SHP77 (cell line): ENCODE measurements around the gene TAPT1.
"Not testable (repeated sequence)": the region's sequence is repeated elsewhere in the genome, so short reads cannot be mapped to it uniquely, and the experiment has no call there.

Experiments
- DNase-seq, 2 experiments: peaks; one replicate each; lab custom pipeline; 2025; lab: John Stamatoyannopoulos, UW

TAPT1 gene, protein sequence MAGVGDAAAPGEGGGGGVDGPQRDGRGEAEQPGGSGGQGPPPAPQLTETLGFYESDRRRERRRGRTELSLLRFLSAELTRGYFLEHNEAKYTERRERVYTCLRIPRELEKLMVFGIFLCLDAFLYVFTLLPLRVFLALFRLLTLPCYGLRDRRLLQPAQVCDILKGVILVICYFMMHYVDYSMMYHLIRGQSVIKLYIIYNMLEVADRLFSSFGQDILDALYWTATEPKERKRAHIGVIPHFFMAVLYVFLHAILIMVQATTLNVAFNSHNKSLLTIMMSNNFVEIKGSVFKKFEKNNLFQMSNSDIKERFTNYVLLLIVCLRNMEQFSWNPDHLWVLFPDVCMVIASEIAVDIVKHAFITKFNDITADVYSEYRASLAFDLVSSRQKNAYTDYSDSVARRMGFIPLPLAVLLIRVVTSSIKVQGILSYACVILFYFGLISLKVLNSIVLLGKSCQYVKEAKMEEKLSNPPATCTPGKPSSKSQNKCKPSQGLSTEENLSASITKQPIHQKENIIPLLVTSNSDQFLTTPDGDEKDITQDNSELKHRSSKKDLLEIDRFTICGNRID

DNA sequence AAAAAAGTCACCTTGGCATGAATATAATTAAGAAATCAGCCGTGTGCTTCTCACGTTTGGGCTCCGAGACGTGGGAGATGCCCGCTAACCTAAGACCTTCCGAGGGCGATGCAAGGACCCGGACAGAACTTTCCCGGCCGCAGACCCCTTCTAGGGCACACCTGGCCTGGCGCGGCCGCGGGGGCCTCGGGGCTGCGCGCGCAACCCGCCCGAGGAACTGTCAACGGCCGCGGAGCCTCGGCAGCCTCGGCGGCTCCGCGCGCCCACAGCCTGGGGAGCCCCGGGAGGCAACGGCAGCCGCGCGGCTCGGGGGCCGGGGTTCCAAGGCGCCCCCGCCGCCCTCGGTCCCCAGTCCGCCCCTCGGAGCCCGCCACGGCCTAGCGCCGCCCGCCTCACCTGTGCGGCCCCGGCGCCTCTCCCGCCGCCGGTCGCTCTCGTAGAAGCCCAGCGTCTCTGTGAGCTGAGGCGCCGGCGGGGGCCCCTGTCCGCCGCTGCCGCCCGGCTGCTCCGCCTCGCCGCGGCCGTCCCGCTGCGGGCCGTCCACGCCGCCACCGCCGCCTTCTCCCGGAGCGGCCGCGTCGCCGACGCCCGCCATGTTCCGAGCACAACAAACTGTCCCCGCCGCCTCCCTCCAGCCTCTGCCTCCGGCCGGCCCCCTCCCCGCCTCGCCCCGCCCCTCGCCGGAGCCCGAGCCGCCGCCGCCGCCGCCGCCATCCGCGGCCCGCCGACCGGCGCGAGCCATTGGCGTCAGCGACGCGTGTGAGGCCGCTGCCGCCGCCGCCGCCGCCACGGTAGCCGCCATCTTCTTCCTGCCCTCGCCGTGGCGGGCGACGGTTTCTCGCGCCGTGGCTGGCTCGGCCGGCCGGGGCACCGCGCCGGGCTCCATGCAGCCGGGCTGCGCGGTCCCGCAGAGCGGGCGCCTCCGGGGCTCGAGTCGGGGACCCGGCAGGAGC, at the start of gene TAPT1:
Gene TAPT1, minus strand, starts transcription at position 609 of the 953 bp plus-strand sequence. Its CDS starts 14 bp downstream, at position 595.
- peak in 1 of 2 experiments; percentile 27 for DNase-seq

DNA sequence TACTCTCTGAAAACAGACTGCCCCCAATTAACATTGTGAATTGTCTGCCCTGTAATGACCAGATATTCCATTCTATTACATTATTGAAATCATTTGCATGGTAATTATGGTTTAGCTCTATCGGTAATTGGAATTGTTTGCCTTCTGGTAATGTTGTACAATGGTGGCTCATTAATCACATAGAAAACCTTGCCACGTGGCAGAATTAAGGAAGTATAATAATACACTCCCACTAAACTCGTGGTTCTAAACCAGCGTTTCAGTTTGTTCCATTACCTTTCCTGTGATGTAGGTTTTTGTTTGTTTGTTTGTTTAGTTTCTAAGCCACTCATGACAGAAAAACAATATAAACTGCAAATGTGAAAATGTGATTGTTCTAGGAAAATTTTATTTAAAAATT, 45.1 kb upstream of the TAPT1 start:
- DNase-seq, result no peak

DNA sequence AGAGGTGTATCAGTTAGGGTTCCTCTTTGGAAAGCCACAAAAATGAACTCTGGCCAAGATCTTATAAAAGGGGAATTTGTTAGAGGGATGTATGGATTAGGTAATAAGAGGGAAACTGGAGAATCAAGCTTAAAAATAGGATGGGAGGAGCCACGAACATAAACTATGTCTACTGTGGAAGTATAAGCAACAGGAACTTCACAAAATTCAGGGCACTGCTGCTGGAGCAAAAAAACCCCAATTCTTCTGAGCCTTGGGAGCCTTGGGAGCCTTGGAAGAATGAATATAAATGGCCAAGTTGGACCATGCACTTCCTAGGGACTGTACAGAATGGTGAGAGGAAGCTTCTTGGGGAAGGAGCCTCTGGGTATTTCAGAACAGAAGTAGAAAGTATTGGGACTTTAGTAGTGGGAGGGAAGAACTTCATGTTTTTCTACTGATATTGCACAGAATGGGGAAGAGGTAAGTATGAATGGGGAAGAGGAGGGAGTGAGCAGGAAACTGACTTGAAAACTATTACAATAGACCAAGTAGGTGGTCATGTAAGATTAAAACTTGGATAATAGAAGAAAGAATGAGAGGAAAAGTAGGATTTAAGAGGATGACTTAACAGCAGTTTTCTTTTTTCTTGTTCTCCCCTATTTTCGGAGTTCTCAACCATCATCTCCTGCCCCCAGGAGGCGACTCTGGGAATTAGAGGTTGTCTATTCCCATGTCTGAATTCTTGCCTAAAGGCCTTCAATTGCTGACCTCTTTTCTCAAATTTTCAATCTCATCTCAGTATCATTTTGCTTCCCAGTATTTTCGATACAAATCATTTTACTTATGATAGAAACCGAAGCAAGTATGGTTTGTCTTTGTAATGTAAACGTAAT, 44.4 kb upstream of the TAPT1 start:
- DNase-seq, result no peak

DNA sequence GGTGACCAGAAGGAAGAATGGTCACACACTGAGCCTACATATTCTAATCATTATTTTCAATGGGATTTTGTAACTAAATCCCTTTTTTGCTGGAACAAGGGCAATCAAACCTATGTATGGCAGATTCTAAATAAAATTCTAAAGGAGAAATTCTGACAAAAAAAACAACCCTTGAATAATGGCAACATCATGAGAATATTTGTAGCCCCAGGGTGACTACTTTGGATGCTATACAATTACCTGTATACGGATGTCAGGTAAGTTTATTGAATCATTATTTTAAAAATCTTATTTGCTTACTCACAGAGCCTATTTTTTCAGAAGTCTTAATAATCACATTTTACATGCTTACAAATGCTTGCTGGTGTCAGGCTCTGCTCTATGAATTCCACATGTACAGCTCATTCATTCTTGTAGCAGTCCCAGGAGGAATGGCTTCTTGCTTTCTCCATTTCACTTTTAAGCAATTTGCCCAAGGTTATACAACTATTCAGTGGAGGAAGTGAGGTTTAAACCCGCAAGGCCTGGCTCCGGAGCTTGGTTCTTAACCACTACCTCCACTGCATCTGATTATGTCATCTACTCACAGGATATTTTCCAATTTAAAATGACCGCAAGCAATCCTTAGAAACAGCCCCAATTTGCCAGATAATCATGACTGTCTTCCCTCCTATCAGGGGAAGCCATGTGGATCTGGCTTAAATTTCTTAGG, 43.6 kb upstream of the TAPT1 start:
- DNase-seq, result not testable (repeated sequence)

DNA sequence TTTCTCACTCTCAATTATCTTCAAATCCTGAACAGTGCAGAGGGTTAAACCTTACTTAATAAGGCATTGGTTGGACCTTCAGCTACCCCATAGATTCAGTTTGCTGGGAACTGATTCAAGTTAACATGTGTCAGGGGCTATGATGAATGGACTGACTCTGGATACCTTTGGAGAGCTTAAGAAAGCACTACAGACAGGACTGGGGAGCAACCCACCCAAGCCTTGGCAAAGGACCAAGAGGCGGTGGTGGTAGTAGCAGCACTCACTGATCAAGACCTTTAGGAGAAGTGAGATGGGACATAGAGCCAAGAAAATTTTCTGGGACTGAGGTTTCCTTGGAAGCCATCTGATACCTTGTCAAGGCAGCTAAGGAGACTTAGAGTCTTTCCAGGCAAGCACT, 43.0 kb upstream of the TAPT1 start:
- DNase-seq, result no peak

DNA sequence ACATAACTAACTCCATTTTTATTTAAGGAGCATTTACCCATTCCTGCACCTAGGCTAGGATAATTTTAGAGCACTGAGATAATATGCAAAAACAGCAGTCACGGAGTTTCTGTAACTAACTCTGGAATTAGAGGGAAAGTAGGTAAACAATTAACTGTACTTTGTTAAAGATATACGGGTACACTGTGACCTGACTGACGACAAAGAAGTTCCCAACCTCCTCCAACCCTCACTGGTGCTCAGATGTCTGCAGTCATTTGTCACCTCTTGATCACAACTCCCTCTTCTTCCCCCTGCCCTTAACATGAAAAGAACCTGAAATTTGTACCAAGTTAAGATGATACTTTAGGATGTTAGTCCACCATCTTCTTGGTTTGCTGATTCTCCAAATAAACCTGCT, 42.0 kb upstream of the TAPT1 start:
- DNase-seq, result no peak

DNA sequence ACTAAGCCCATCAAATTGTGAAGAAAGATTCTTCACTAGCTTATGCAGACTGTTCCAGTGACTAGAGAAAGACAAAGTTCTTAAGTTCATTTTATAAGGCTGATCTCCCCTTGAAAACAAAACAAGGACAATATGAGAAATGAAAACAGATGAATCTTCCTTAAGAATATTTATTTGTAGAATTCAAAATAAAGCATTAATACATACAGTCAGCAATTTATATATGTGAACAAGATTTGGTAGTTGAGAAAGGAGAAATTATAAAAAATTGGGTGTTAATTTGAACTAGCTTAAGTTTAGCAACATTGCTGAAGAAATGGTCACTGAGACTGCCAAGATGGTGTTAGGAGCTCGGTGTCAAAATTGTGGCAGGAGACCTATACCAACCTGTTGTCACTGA, 41.4 kb upstream of the TAPT1 start:
- no peak for DNase-seq

DNA sequence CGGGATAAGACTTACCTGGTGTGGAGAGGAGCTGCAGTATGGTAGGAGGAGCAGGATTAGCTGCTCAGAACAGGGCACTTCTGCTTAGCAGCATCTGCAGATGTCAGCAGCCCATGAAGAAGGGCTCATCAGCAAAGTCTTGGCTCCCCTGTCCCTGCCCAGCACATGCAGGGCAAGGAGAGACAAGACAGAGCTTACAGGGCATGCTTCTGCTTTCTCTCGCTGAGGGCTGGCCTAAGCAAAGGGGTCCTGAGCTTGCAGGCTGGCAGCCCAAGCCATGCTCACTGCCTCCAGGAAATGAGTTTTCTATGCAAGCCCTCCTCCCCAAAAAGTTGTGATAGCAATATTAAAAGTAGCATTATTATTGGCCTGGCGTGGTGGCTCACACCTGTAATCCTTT, 39.5 kb upstream of the TAPT1 start:
- no peak for DNase-seq

DNA sequence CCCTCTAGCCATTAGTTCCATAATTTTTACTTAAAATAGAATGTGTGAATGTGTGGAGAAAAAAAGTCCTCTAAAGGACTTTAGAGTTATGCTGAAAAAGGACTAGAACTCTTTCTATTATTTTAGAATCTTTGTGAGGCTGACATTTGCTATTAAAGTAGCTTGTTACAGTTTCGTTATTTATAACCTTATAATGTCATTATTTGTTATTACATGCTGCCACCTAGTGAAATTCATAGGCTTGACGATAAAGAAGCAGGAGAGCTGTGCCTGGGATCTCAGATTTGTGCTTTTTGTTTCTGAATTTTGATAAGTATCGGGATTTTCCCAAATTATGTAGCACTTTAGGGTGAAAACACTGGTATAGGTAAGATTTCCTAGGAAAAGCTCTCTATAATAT, 38.5 kb upstream of the TAPT1 start:
- DNase-seq, result no peak

DNA sequence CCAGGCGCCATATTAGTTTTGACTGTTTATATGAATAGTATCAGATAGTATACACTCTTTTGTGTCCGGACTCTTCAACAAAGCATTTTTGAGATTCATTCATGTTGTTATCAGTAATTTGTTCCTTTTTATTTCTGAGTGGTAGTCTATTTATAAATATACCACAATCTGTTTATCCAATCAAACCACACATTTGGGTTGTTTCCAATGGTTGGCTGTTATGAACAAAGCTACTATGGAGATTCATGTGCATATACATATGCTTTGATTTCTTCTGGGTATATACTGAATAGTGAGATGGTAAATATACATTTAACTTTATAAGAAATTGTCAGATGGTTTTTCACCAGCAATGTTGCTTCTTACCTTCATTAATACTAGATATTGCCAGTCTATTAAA, 36.8 kb upstream of the TAPT1 start:
- no peak for DNase-seq

DNA sequence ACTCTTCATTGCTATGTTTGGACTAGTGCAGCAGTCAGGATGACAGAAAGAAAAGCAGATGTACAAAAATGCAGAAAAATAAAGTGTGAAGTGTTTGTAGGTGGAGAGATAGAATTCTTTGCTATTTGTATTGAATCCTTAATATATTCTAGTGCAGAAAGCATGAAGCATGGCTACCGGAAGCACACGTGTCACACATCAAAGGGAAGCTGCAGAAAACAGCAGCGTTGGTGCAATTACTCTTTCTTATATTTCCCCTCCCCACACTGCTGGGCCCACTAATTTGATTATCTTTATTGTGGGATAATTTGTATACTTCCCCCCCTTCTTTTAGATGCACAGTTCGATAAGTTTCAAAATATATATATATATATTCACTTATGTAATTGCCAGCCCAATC, 35.9 kb upstream of the TAPT1 start:
- no peak for DNase-seq

DNA sequence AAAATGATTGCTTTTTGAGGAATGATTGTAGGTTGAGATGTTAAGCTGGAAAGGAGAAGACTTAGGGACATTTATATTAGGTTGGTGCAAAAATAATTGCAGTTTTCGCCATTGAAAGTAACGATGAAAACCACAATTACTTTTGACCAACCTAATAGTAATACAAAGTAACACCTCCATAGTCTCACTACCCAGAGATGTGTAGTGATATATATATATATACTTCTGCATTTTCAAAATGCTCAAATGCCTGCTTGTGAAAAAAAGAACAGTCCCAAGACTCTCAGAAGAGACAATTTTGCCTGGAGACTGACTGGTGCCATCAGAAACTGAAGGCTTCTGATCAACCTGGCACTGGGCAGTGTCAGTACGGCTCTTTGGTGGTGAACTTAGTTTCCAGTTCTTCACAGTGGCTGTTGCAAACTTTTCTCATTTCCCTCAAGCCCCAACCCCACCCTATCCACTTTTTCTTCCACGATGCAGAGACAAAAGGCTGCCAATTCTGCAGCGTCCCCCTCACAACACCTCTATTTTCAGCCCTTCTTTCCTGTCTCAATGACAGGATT, 35.1 kb upstream of the TAPT1 start:
- no peak for DNase-seq

DNA sequence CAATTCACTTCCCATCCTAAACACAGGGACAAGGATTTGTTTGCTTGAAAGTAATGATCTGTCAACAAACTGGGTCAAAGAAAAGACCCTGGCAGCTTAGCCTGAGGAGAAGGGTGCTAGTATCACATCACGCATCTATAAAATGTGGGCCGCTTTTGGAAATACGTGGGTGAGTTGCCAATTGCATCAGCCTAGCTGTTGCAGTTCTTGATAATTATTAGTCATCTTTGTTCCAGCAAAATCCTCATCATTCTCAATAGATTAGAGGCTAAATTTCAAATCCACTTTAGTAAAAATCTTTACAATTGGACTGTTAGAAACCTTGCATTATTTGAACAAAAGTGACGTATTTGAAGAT, 33.6 kb upstream of the TAPT1 start:
- DNase-seq, result no peak

DNA sequence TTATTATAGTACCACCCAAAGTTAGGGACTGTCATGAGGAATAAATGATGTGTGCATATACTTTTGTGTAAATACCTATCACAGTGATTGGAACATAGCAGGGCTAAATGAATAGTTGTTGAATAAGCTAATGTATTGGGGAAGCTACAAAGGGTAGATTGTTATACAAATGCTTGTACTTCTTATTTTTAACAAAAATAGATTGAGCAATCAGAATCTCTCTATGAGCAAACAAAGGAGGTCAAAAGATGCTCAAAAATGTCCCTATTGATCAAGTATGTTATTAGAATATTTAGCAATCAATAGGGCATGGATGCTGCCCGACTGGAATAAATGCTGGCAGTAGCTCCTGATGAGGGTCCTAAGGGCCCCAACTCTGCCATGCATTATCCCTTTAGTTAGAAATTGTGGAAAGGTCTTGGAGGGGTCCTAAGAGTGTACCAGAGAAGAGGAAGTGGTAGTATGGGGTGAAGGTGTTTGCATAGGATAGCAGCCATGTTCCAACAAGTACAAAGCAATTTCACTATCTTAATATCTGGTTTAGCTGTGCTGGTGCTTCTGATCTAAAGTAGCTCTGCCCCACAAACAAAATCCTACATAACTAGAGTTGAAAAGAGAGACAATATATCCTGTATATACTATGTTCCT, 33.1 kb upstream of the TAPT1 start:
- no peak for DNase-seq

DNA sequence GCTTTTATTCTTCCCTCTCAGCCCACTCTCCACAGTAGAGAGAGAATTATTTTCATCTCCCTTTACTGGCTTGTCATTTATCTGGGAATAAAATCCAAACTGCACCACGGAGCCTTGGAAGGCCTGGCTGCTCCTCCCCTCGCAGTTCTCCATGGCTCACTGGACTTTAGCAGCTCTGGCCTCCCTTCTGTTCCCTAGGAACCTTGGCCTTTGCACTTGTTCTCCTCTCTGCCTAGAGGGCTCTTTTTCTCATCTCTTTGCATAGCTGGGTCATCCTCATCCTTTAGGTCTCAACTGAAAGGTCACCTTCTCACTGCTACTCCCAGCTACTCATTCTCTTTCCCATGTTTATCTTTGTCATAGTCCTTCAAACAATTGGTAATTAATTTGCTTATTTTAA, 31.3 kb upstream of the TAPT1 start:
- DNase-seq, result no peak

DNA sequence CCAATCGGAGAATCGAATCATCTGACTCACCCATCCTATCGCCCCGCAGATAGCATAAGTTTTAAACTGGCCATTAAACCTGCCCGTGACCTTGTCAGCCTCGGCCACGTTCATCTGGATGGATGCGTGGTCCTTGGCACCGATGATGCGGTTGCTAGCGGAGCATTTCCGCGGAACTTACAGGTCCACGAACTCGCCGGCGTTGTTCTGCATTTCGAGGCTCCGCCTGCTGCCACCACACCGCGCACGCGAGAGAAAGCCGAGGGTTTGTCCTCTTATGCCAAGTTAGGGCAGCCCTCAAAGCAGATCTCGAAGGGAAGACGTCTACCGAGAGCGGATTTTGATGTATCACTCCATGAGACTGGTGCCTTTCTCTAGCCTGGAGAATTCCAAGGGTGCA, 30.1 kb upstream of the TAPT1 start:
- DNase-seq, result no peak

DNA sequence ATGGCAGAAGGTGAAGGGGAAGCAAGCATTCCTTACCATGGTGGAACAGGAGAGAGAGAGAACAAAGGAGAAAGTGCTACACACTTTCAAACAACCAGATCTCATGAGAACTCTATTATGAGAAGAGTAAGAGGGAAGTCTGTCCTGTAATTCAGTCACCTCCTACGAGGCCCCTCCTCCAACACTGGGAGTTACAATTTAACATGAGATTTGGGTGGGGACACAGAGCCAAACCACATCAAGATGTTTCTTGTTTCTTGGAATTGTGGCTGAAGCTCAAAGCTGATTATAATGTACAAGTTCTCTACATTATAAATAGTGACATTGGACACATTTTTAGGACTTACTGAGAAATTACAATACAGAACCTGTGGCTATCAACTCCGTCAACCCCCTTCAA, 29.5 kb upstream of the TAPT1 start:
- no peak for DNase-seq

DNA sequence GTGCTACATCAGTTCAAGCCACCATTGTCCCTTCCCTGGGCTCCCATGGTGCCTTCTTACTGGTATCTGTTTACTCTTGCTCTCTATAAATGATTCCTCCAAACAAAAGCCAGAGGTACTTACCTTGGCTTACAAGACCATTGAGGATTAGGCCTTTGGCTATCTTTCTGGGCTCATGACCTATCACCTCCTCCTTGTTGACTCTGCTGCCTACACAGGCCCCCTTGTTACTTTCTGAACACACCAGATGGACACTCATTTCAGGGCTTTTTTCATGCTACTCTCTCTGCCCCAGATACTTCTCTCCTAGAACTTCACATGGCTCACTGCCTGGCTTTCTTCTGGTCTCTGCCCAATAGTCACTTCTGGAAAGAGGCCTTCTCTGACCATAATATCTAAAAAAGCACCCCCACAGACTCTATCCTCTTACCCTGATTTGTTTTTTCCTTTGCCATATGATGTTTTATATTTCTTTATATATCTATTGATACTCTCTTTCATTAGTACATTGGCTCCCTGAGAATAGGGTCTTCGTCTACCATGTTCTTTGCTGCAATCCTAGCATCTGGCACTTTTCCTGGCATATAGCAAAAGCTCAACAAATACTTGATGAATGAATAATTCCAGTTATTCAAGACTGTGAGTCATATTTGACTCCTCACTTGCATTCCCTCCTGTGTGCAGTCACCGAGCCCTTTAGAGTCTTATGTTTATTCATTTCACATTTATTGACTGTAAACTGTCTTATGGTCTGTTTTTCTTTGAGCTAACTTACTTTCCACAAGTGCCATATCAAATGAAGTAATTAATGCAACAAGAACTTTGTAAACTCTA, 27.1 kb upstream of the TAPT1 start:
- no peak for DNase-seq

DNA sequence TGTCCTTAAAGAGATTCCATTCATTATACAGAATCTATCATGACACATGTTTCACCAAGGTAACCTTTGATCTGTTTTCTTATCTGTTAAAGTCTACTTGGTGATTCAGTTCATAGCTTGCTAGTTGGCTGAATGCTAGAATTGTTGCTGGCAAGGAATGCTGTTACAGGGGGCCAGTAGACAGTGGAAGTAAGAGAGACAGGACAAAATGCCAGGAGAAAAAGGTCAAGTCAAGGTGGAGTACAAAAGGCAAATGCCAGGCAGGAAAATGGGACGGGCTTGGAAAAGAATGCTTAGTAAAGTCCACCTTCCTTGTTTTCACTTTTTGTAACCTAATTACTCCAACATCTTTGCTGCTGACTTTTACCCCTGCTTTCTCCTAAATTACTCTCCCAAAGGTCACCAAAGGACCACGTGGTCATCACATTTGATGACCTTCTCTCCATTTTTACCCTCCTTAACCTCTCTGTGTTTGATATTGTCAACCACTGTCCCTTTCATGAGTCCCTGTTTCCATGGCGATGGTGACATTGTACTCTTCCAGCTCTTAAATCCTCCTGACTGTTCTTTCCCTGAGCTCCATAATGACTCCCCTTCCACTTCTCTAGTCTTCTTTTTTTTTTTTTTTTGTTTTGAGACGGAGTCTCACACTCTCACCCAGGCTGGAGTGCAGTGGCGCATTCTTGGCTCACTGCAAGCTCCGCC, 24.5 kb upstream of the TAPT1 start:
- DNase-seq, result no peak
